NT2/D1 (cell line): Measurements from ENCODE around the gene LARGE1.

Experiments used
- DNase-seq: peaks from one replicate; pipeline ENCODE4 v3.0.0-alpha.2; 2011; ENCODE audit warnings: low read depth, low spot score
- H3K27me3 ChIP-seq: 2 replicates; pipeline ENCODE4 v1.6.0; 2011; ENCODE audit warnings: mild to moderate bottlenecking; ENCODE audit not compliant: insufficient read length, insufficient read depth
- H3K36me3 ChIP-seq: 2 replicates; pipeline ENCODE4 v1.6.1; 2011; ENCODE audit warnings: mild to moderate bottlenecking, low read length, mixed read lengths; ENCODE audit not compliant: insufficient read depth, insufficient read length
- H3K4me1 ChIP-seq: 2 replicates; pipeline ENCODE4 v1.5.1; 2011; ENCODE audit not compliant: insufficient read depth, insufficient read length
- H3K4me3 ChIP-seq: 2 replicates; pipeline ENCODE4 v1.5.1; 2011; ENCODE audit warnings: low read depth; ENCODE audit not compliant: insufficient read length
- H3K9ac ChIP-seq: 2 replicates; pipeline ENCODE4 v1.6.0; 2011; ENCODE audit warnings: low read depth; ENCODE audit not compliant: insufficient read length
- H3K9me3 ChIP-seq: 2 replicates; pipeline ENCODE4 v1.5.1; 2011; ENCODE audit warnings: mild to moderate bottlenecking, low read length; ENCODE audit not compliant: insufficient read depth
- SUZ12 ChIP-seq: IDR thresholded peaks from 2 replicates; pipeline ENCODE4 v1.6.1; 2011; ENCODE audit not compliant: insufficient read length, insufficient read depth; ENCODE audit errors: extremely low read depth
- YY1 ChIP-seq: IDR thresholded peaks from 2 replicates; pipeline ENCODE4 v1.6.1; 2011; ENCODE audit not compliant: insufficient read length, insufficient read depth
- ZNF274 ChIP-seq: IDR thresholded peaks from 2 replicates; pipeline ENCODE4 v1.6.1; 2011; ENCODE audit warnings: mild to moderate bottlenecking, low read depth, low read length

The LARGE1 gene

DNA sequence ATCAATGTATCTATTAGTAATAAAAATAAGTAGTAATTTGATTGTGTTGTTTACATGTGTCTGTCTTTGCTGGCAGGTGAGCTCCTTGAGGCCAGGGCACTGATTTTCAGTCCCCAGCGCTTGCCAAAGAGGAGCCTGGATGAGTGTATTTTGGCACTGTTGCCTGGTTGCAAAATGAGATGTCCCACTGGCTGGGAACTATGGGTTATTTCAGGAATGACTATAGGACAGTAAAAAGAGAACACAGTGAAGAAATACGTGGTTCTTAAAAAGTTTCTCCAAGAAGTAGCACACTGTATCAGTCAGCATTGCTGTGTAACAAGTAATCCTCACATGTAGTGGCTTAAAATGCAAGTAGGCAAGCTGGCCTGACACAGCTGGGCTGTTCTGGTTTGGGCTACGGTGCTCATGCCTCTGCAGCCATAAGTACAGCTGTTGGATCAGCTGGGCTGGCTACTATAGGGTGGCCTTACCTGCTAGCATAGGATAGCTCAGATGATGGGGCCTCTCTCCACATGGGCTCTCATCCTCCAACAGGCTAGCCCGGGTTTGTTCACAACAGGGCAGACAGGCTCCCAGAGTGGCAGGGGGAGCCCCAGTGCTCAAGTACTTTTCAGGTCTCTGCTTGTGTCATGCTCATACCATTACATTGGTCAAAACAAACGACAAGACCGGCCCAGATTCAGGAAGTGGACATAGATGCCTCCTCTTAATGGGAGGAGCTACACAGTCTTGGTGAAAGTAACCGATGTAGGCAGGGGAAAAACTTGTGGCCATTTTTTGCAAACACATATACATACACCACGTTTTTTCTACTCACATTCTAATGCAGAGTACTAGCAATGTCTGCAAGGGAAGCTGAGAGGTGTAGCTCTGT lies 399.1 kb downstream of the LARGE1 start:
- Histone ChIP-seq H3K4me3 (no peak overlapping the region), H3K9ac (no peak overlapping the region), H3K36me3 (no peaks in the 10 kb centered on the region), H3K4me1 (no peaks in the 10 kb centered on the region), H3K27me3 (no peaks in the 10 kb centered on the region), H3K9me3 (peaks cover 5% of the 10 kb centered on the region; the same call in 1 of the 2 replicates)
- no peak for DNase-seq
- TF ChIP-seq SUZ12 = no peak

DNA sequence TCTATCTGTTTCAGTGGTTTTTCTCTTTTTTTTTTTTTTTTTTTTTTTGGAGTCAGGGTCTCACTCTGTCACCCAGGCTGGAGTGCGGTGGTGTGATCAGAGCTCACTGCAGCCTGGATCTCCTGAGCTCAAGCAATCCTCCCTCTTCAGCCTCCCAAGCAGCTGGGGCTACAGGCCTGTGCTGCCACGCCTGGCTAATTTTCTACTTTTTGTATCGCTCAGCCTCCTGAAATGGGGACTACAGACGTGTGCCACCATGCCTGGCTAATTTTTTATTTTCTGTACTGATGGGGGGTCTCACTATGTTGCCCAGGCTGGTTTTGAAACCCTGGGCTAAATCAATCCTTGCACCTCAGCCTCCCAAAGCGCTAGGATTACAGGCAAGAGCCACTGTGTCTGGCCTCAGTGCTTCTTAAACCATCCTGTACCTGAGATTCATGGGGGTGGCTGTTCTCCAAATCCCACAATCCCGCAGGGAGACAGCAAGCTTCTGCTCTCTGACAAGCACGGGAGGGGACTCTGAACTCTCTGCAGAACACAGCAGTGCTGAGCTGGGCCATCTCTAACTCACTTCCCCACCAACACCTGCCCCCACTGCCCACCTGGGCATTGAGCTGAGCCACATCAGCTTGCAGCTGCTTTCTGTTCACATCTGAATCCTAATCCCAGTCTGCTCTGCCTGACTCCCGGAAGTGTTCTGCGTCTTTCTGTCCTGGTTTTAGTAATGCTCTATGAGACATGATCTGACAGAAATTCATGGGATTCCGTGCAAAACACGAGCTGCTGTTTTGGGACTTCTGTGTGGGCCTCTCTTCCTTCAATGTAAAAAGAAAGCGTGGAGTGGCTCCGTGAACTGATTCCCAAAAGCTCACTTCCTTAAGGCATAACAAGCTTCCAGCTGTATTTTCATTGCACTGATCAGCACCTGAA lies 400.0 kb downstream of the LARGE1 start:
- peaks cover 5% of the 10 kb centered on the region; the same call in 1 of the 2 replicates for H3K9me3 ChIP-seq
- no peak for TF ChIP-seq ZNF274
- TF ChIP-seq YY1 = no peak
- TF ChIP-seq SUZ12 = no peak
- H3K4me1 ChIP-seq = no peaks in the 10 kb centered on the region
- no peak for DNase-seq
- no peaks in the 10 kb centered on the region for H3K36me3 ChIP-seq
- no peaks in the 10 kb centered on the region for H3K27me3 ChIP-seq
- no peak overlapping the region for H3K4me3 ChIP-seq
- no peak overlapping the region for H3K9ac ChIP-seq

DNA sequence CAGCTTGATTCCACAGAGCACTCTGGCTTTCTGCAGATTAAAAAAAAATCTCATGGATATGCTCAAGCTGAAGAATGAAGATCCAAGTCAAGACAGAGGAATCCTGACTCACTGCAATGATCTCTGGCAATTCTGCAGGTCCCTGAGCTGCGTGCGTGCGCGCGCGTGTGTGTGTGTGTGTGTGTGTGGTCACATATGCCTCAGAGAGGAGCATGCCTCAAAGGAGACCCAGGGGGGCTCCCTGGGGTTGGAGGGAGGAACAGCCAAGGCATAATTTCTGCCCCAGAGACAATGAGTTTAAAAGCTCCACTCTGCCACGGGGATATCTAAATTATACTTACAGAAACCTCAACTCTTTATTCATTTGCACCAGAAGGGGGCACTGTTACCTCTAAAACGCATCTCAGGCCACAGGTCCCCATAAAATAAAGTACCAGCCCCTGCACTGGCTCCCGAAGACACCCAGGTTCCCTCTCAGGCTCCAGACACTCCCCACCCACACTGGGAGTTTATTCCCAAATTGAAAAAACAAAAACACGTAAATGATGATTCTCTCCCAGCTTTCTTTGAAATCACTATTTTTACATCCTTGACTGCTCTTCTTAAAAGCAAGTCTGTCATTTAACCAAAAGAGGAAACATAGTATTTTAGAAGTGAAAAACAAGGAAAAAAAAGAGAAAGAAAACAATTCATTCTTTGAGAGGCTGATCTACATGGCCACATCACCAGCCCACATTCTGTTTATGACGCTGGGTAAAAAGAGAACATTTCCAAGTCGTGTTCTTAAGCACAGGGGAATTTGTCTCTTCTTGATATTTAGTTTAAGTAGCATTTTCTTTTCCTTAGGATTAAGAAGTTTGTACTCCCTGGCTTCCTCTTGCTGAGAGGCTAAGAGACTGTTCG lies 401.0 kb downstream of the LARGE1 start:
- DNase-seq = peak; percentile 32
- Histone ChIP-seq H3K27me3 (no peaks in the 10 kb centered on the region), H3K36me3 (no peaks in the 10 kb centered on the region), H3K4me1 (no peaks in the 10 kb centered on the region), H3K9ac (no peak overlapping the region), H3K9me3 (peaks cover 5% of the 10 kb centered on the region; the same call in 1 of the 2 replicates), H3K4me3 (no peak overlapping the region)
- TF ChIP-seq ZNF274 (no peak), SUZ12 (no peak), YY1 (no peak)

DNA sequence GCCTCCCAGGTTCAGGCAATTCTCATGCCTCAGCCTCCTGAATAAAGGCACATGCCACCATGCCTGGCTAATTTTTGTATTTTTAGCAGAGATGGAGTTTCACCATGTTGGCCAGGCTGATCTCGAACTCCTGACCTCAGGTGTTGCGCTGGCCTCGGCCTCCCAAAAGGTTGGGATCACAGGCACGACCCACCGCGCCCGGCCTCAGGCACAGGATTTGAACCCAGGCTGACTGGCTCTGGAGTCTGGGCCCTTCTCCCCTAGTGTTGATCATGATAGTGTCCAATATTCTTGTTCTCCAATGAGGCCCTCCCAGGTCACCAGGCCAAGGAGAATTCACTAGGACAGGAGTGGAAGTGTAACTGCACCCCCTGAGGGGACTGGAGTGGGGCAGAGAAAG lies 401.9 kb downstream of the LARGE1 start:
- TF ChIP-seq ZNF274 = no peak
- no peak for TF ChIP-seq YY1
- no peak for TF ChIP-seq SUZ12
- H3K4me3 ChIP-seq = no peak overlapping the region
- no peak for DNase-seq
- H3K27me3 ChIP-seq = no peaks in the 10 kb centered on the region
- no peaks in the 10 kb centered on the region for H3K36me3 ChIP-seq
- peaks cover 5% of the 10 kb centered on the region; the same call in 1 of the 2 replicates for H3K9me3 ChIP-seq
- H3K9ac ChIP-seq = no peak overlapping the region
- H3K4me1 ChIP-seq = no peaks in the 10 kb centered on the region

DNA sequence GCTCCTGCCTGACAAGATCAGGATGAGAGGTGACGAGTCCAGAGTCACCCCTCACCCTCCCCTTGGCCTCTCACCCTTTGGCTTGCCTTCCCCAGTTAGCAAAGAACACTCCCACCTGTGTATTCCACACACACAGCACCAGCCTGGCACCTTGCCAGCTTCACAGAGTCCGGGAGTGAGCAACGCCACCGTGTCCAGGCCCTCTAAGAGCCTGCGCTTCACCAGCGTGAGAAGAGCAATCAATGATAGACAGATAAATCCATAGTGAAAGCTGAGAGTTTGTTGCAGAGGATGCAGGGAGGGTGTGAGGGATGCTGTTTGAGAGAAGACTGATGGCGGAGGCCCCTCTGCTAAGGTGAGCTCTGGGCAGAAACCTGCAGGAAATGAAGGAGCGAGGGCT lies 404.5 kb downstream of the LARGE1 start:
- H3K36me3 ChIP-seq = no peaks in the 10 kb centered on the region
- H3K4me1 ChIP-seq = no peaks in the 10 kb centered on the region
- H3K9me3 ChIP-seq = no peaks in the 10 kb centered on the region
- H3K4me3 ChIP-seq = no peak overlapping the region
- no peak overlapping the region for H3K9ac ChIP-seq
- TF ChIP-seq ZNF274 (no peak), YY1 (no peak), SUZ12 (no peak)
- H3K27me3 ChIP-seq = no peaks in the 10 kb centered on the region
- DNase-seq = no peak

DNA sequence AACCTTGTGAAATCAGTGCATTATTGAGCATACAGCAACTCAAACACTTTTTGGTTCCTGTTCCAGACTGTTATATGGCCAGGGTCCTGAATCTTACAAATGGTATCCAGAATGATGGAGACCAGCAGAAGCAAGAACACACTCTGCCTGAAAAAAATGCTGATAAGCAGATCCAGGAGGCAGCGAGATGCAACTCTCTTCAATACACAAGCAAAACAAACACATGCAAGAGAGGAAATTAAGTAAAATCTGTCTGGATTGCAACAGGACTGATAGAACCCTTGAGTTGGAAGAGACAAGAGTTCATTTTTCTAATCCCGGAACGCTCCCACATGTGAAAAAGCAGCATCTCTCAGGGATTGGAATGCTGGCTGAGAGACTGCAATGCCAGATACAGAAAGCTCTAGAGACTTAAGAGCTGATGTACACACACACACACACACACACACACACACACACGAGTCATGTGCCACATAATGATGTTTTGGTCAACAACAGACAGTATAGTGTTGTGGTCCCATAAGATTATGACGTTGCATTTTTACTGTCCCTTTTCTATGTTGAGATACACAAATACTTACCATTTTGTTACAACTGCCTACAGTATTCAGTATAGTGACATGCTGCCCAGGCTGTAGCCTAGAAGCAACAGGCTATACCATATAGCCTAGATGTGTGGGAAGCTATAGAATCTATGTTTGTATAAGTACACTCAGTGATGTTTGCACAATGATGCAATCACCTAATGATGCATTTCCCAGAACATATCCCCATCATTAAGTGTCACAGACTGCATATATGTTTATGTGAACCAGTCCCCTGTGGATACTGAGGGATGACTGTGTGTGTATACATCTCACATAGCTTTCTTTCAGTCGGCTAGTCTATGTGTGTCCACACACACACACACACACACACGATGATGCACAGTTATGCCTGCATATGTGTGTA lies 406.6 kb downstream of the LARGE1 start:
- no peak for DNase-seq
- no peaks in the 10 kb centered on the region for H3K36me3 ChIP-seq
- TF ChIP-seq YY1 = no peak
- no peak for TF ChIP-seq SUZ12
- no peak for TF ChIP-seq ZNF274
- H3K27me3 ChIP-seq = no peaks in the 10 kb centered on the region
- H3K4me3 ChIP-seq = no peak overlapping the region
- no peak overlapping the region for H3K9ac ChIP-seq
- no peaks in the 10 kb centered on the region for H3K4me1 ChIP-seq
- no peaks in the 10 kb centered on the region for H3K9me3 ChIP-seq
